Erythroblast (primary cell): ENCODE results near the gene MGRN1.

Source experiments
- GATA1 ChIP-seq: IDR thresholded peaks from 2 replicates; pipeline ENCODE4 v1.6.1; 2011; ENCODE audit warnings: low read depth, mild to moderate bottlenecking, control low read depth, low read length, moderate library complexity
- POLR2A ChIP-seq: IDR thresholded peaks from 2 replicates; pipeline ENCODE4 v1.6.1; 2011; ENCODE audit warnings: mild to moderate bottlenecking, low read length

- no peak for TF ChIP-seq POLR2A
- no peak for TF ChIP-seq GATA1
These were observed 57.0 kb downstream of the MGRN1 start for GRCh38 chr16:4681471-4682083.
